Measurements from ENCODE around the gene POLA2.

GRCh38 chr11:65338676-65339075 is 76.9 kb downstream of the POLA2 start:
- TF ChIP-seq CTCF (IDR thresholded peaks at IDR 0.05): no peak
- no peak for TF ChIP-seq ZFX (IDR thresholded peaks at IDR 0.05; ENCODE audit: borderline replicate concordance)
